Raji (cell line): Measurements from ENCODE around the gene ZC3H7A.

ENCODE experiments used
- POLR2A ChIP-seq: IDR thresholded peaks from 2 replicates; pipeline ENCODE4 v1.6.1; 2011; ENCODE audit warnings: low read depth, low read length, control low read depth; ENCODE audit not compliant: insufficient read depth

The ZC3H7A gene

DNA sequence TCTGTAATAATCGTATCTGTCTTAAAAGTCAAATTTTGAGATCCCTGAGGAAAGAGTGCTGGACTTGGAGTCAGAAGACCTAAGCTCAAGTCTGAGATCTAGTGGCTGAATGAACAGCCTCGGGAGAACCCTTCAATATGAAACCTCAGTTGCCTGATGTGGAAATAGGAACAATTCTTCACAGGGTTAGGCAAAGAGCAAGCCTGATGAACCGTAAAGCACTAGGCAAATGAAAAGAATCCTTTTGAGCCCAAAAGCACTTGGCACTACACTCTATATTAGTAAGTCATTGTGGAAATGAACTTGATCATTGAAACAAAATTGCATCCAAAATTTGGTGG lies 74.6 kb downstream of the ZC3H7A start:
- TF ChIP-seq POLR2A: no peak

DNA sequence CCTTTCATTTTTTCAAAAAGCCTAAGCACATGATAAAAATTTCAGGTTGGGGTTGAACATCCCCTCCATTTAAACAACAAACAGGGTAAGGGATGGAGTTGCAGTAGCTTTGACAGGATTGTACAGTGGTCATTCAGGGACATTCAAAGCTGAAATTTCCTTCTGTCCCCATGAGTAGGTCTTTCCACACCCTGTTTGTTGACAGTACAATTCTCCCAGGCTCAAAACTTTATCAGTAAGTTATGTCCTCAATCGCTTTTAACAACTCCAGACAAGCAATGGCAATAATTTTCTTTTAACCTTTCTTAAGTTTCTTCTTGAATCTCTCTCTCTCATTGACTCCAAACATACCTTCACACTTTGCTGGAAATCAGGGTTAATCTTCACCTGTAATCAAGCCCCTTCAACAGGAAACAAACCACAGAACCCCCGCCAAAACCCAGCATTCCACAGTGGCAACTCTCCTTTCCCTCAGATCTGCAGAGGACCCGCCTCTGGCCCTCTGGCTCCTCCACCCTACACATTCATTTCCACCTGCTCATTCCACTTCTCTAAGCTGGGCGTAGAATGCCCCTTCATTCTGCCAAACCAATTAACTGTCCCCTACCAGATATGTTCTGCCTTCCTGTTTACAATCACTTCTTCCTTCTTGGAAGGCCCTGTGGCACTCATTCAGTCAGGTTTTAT lies 75.1 kb downstream of the ZC3H7A start:
- TF ChIP-seq POLR2A: no peak

DNA sequence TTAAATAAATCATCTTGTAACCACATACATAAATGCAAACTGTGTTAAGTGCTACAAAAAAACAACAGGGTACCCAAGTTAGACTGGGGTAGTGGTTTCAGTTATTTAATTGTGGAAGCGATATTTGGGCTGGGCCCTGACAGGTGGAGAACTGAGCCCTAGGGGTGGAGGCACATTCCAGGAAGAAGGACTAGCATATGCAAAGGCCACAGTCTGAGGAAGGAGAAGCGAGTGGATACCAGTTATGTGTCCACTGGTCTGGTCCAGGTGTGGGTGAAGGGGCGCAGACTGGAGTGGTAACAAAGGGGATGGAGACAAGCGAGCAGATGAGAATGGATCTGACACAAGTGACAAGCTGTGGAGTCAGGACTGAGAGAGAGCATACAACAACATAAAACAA lies 77.3 kb downstream of the ZC3H7A start:
- no peak for TF ChIP-seq POLR2A

DNA sequence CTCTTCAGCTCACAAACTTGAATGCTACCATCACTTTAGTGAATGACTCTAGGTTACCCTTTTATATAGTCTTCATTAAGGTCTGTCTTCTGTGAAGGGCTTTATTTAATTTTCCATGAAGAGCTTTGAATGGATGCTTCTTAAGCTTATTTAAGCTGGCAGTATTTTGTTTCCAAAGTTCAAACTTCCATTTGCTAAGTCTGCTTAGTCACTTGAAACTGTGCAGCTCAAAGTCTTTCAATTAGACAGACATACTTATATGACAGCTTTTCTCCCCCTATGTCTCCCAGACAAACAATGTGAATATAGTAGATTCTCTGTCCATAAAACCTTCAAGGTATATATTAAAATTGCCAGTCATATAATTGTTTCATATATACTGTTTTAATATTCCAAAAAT lies 77.9 kb downstream of the ZC3H7A start:
- no peak for TF ChIP-seq POLR2A

DNA sequence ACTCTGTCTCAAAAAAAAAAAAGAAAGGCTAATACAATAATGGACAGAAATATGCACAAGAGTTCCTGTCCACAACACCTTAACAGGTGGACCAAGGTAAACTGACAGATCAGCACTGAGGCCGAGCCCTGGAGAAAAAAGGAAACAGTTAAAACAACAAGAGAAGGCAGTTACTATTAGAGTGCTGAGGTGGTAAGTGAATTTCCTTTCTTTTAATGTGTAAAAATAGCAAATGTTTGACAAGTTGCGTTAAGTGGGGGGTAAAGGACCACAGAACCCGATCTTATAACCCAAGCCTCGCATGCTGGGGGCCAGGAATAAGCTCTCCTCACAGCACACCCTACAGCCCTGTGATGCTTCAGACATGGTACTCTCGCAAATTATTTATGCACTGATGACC lies 79.2 kb downstream of the ZC3H7A start:
- TF ChIP-seq POLR2A: no peak

DNA sequence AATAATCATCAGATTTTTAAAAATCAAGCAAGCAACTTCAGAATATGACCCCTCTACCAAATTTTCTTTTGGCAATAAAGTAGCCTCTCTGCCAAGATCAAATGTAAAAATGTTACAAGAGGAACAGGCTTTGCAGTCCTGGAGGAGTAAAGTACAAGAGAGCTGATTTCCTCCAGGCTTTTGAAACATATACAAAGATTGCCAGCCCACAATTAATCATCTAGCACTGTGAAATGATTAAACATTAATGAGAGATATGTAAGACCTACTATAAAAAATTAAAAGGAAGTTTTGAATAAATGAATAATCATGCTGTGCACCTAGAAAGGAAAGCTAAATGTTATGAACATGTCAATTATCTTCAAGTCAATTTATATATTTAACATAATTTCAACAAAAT lies 80.7 kb downstream of the ZC3H7A start:
- TF ChIP-seq POLR2A: no peak

DNA sequence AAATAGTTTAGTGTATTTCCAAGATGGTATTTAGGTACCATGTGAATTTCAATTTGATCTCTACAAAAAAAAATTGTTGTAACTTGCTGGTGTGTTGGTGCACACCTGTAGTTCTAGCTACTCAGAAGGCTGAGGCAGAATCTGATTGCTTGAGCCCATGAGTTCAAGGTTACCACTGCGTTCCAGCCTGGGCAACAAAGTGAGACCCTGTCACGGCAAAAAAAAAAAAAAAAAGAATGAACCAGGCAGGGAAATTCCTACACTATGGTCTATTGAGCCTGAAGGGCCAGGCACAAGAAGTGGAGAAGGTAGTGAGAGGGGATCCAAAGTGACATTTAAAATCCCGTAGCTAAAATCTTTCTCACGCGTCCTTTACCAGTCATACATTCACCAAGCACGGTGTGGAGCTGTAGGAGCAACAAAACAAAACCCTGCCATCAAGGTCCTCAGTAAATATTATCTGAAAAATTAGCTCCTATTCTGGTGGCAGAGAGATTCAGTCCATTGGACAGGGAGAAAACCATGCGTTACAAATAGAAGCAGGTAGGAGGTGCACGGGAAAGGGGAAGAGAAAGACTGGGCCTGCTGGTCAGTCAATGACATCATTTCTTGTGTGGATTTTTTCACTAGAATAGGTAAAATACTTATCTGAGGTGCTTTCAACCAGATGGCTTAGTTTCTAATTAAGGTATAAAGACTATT lies 81.7 kb downstream of the ZC3H7A start:
- TF ChIP-seq POLR2A: no peak

DNA sequence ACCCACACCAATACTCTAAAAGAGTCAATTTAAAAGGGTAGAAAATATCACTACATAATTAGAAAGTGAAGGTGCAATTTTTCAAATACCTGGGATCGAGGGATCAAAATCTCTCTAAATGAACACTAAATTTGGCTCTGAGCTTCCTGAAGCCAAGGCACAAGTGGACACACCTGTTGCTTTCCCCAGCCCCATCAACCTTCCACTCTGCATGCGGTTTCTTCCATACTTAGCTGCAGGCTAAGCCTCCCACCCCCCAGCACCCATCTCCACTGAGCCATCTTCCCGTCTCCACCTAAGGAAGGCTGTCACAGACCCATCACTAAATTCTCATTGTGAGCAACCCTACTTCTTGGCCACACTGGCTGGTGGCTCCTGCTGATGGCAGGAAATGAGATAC lies 84.9 kb downstream of the ZC3H7A start:
- no peak for TF ChIP-seq POLR2A

DNA sequence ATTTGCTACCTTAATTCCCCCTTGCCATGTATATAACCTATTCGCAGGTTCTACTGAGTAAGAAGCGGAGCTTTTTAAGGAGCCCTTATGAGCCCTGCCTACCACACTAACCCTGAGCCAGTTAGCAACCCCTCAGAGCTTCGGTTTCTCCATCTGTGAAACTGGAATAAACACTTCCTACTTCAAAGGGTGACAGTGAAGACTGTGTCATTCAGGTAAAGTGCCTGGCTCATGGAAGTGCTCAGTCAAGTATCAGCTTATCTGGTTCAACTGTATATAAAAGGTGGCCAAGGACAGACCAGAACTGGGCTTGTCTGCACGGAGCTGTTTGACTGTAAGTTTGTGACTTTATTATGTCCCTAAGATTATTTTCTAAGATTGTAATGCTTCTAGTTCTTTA lies 85.4 kb downstream of the ZC3H7A start:
- TF ChIP-seq POLR2A: no peak

DNA sequence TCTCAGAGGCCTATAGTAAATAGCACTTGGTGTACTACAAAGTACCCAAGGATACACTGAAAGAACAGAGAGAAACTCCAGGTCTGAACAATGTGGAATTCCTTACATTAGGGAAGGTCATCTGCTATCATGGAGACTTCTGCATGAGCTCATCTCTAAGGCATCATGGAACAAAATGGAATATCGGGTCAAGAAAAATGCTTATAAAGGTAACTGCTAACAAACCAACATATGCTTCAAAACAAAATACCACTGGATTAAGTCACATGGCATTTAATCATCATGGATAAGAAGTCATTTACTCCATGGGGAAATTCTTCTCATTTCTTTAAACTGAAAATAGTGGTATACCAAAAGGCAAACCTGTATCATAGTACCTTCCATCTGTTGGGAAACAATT lies 88.6 kb downstream of the ZC3H7A start:
- no peak for TF ChIP-seq POLR2A

DNA sequence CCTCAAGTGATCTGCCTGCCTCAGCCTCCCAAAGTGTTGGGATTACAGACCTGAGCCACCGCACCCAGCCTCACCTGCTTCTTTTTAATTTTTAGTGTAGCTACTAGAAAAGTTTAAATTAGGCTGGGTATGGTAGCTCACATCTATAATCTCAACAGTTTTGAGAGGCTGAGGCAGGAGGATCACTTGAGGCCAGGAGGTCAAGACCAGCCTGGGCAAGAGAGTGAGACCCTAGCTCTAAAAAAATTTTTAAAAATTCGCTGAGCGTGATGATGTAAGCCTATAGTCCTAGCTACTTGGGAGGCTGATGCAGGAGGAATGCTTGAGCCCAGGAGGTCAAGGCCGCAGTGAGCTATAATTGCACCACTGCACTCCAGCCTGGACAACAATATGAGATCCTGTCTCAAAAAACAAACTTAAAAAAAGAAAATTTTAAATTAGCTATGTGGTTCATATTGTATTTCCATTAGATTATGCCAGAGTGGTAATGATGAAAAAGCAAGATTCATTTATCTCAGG lies 89.3 kb downstream of the ZC3H7A start:
- no peak for TF ChIP-seq POLR2A

DNA sequence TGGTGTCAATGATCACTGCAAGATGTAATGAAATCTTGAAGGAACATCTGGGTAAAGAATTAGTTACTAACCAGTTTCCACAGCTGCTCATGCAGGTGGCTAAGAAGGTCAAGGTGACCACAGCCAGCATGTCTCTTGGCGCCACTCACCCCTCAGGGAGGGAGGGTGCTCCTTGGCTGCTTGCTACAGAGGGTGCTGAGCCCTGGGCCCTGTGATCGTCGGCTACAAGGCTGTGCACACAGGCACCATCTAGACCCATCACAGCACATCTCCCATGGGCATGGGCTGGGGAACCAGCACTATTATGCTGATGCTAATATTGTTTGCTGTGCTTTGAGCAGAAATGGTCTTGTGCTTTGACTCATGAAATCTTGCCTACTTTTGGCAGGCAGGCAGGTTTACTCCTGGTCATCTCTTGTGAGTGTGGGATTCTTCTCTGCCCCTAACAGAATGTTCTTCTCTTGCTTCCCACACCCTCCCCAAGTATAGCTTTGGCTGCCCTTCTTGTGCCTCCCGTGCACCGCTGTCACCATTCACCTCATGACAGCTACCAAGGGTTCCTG lies 90.8 kb downstream of the ZC3H7A start:
- TF ChIP-seq POLR2A: no peak

DNA sequence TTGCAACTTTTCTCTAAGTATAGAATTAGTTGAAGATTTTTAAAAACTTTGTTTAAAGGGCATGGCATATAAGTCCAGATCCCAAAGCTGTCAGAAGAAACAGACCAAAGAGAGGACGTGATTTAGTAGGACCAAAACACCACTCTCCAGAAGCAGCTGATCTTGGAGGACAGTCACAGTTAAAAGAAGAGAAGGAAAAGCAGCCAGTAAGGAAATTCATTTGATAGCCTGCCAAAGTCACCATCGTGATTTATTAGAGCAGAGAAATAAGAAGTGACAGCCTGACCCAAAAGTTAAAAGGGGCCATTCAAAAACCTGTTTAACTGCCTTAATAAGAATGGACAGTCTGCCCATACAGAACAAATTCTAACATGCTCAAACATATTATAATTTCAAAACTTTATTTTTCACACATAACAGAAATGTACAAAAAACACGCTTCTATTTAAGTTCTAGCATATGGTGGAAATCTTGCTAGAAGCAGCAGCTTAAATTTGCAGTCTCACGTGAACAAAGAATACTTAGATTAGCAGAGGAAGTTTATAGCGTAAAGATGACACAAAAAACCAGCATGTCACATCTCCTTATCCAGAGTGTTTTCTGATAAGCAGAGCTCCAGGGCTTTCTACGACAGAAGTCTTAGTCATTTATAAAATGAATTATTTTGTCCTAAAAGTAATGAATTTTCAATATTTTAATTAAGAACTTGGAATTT lies 91.6 kb downstream of the ZC3H7A start:
- no peak for TF ChIP-seq POLR2A
